Activated naive CD4-positive, alpha-beta T cell treated with anti-CD3 and anti-CD28 coated beads for 36 hours (primary cell): ENCODE measurements around the gene RILPL2. TPM values are rescaled to one million over a fixed set of nuclear protein-coding genes. Genes with fewer than 3 reads are reported as not detected.

Experiments used
- CTCF ChIA-PET: fragments of 350-600 bp; sonication (Branson Sonifier 250); formaldehyde crosslinking; loops from one replicate; lab custom pipeline; 2021; ENCODE audit warnings: antibody characterized with exemption; lab: Charles Lee
- DNase-seq: peaks from one replicate; pipeline ENCODE4 v3.0.0-alpha.2; 2020
- H3K27ac Mint-ChIP-seq: one replicate; pipeline ENCODE4 v1.8.0; 2021; ENCODE audit warnings: mild to moderate bottlenecking, mixed read lengths
- H3K27me3 Mint-ChIP-seq: one replicate; pipeline ENCODE4 v1.8.0; 2021; ENCODE audit warnings: low read depth, mixed read lengths
- H3K36me3 Mint-ChIP-seq: one replicate; pipeline ENCODE4 v1.8.0; 2021; ENCODE audit warnings: low read depth, mixed read lengths
- H3K4me1 Mint-ChIP-seq: one replicate; pipeline ENCODE4 v1.8.0; 2021; ENCODE audit warnings: low read depth, mixed read lengths
- H3K4me3 Mint-ChIP-seq: one replicate; pipeline ENCODE4 v1.8.0; 2021; ENCODE audit warnings: mild to moderate bottlenecking, moderate library complexity, mixed read lengths
- H3K9me3 Mint-ChIP-seq: one replicate; pipeline ENCODE4 v1.8.0; 2021; ENCODE audit warnings: mixed read lengths
- intact Hi-C: fragments of 100-400 bp; cut with micrococcal nuclease; formaldehyde crosslinking; loops from one replicate; pipeline ENCODE4 v1.15.1; 2023
- total RNA-seq, 2 experiments: library from RNA; stranded (reverse); gene quantifications; one replicate each; pipeline ENCODE4 v1.2.3, GENCODE V29; 2021

RILPL2 gene
- total RNA-seq, 2 experiments from 2014 or later, result 8.1 to 9.1 TPM

DNA sequence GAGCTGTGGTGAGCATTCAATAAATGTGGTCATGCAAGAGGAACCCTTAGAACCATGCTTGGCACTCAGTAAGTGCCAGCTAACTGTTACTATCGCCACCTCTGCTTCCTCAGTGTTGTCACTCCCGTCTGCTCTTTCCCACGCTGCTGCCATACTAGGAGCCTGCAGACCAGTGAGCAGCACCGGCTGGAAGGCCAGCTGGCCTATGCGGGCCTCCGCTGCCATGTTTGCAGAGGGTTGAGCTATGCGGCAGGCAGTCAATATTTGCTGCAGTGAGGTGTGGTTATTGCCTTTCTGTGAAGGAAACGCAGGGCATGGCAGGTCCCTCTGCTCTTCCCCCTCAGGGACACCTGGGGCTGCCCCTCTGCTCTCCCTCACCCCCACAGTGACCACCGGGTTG lies 39.5 kb downstream of the RILPL2 start:
- Mint-ChIP-seq H3K4me1 (no peaks in the 10 kb centered on the region), H3K27me3 (no peaks in the 10 kb centered on the region), H3K9me3 (no peaks in the 10 kb centered on the region), H3K4me3 (no peak overlapping the region), H3K36me3 (peaks cover 30% of the 10 kb centered on the region), H3K27ac (no peak overlapping the region)
- CTCF ChIA-PET, result no interaction called here
- no peak for DNase-seq
- intact Hi-C loops, result no loop called here

DNA sequence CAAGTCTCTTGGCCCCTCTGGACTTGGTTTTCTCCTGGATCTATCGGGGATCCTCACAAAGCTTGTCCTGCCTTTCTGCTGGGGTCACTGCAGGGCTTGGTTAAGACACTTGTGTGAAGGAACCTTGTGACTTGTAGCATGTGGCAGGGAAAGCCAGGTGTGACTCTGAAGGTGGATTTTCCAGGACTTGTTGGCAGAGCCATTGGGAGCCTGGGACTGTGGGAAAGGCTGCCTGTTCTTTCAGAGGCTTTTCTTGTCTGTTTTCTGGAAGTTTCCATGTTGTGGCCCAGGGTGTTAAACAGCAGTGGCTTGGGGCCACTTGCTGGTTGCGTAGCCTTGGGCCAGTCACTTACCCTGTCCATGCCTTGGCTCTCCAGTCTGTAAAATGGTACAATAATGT lies 39.9 kb downstream of the RILPL2 start:
- peaks cover 32% of the 10 kb centered on the region for H3K36me3 Mint-ChIP-seq
- peaks cover under 1% of the 10 kb centered on the region for H3K4me1 Mint-ChIP-seq
- no peak overlapping the region for H3K4me3 Mint-ChIP-seq
- no peaks in the 10 kb centered on the region for H3K9me3 Mint-ChIP-seq
- CTCF ChIA-PET, result interaction anchor here (1.0 kb wide), 1 partner anchor 31 kb away, joined by 3 read pairs; no protein-coding TSS in a partner anchor
- no peak overlapping the region for H3K27ac Mint-ChIP-seq
- DNase-seq, result no peak
- intact Hi-C loops, result no loop called here
- no peaks in the 10 kb centered on the region for H3K27me3 Mint-ChIP-seq

DNA sequence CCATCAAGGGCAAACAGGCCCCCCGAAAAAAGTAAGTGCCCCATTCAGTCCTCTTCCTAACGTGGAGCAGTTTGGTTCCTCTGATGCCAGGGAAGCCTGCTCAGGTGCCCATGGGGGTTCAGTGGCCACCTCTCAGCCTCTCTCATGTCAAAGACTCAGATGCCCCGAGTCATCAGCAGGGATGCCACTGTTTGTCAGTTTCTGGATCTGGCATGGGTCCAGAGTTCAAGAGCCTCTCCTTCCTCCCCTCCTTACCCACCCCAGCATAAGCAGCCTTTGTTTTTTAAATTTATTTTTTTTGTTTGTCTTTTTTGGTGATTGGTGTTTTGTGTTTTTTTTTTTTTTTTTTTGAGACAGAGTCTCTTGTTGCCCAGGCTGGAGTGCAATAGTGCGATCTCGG lies 41.2 kb downstream of the RILPL2 start:
- CTCF ChIA-PET, result no interaction called here
- Mint-ChIP-seq H3K4me3 (no peak overlapping the region), H3K27me3 (no peaks in the 10 kb centered on the region), H3K36me3 (peaks cover 44% of the 10 kb centered on the region), H3K4me1 (peaks cover 11% of the 10 kb centered on the region), H3K9me3 (no peaks in the 10 kb centered on the region), H3K27ac (no peak overlapping the region)
- intact Hi-C loops, result no loop called here
- DNase-seq, result no peak

DNA sequence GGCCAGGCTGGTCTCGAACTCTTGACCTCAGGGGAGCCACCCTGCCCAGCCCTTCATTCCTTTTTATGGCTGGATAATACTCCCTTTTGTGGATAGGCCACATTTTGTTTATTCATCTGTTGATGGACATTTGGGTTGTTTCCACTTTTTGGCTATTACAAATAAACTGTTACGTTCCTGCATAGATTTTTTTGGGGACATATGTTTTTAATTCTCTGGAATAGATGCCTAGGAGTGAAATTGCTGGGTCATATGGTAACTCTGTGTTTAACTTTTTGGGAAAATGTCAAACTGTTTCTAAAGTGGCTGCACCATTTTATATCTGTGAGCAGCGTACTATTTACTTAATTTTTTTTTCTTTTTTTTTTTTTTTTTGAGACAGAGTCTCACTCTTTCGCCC lies 42.7 kb downstream of the RILPL2 start:
- Mint-ChIP-seq H3K4me3 (no peak overlapping the region), H3K27me3 (no peaks in the 10 kb centered on the region), H3K4me1 (peaks cover 16% of the 10 kb centered on the region), H3K36me3 (peaks cover 44% of the 10 kb centered on the region), H3K27ac (no peak overlapping the region), H3K9me3 (no peaks in the 10 kb centered on the region)
- CTCF ChIA-PET, result no interaction called here
- no peak for DNase-seq
- intact Hi-C loops, result no loop called here

DNA sequence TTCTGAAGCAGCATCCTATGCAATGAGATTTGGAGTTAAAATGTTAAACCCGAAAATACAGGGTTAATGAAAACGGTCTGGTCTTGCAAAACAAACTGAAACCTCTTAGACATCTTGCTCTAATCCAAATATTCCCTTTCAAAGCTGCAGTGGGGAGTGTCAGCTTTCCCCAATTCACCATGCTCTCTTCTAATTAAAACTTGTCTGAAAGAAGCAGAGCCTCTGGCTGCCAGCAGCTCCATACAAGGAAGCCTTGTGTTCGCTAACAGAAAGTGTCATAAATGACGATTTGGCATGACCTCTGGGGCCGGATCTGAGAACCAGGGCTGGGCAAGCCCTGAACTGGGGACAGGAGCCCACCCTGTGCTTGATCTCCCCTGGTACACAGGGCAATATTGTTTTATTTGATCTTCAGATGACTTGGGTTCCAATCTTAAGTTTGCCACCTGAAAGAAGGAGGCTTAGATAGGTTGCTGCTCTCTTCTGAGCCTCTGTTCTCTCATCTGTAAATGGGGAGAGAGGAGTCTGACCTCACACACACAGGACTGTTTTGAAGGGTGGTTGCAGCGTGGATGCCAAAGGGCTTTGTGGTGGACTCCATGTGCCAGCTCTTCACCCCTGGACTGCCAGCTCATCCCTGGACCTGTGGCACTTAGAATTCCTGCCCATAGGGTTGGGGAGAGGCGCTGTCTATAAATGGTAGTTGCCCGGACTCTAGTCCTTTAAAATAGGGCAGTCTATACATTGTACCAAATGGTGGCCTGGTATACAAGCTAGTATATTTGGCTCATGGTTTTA lies 44.7 kb downstream of the RILPL2 start:
- H3K4me1 Mint-ChIP-seq, result peaks cover 29% of the 10 kb centered on the region
- H3K4me3 Mint-ChIP-seq, result no peak overlapping the region
- no peak overlapping the region for H3K27ac Mint-ChIP-seq
- H3K36me3 Mint-ChIP-seq, result peaks cover 43% of the 10 kb centered on the region
- CTCF ChIA-PET, result interaction anchor here (0.6 to 1.8 kb wide), 3 partner anchors 30 to 190 kb away, joined by 3 to 5 read pairs (median 3); no protein-coding TSS in a partner anchor
- H3K9me3 Mint-ChIP-seq, result no peaks in the 10 kb centered on the region
- DNase-seq, result no peak
- intact Hi-C loops, result no loop called here
- H3K27me3 Mint-ChIP-seq, result no peaks in the 10 kb centered on the region

DNA sequence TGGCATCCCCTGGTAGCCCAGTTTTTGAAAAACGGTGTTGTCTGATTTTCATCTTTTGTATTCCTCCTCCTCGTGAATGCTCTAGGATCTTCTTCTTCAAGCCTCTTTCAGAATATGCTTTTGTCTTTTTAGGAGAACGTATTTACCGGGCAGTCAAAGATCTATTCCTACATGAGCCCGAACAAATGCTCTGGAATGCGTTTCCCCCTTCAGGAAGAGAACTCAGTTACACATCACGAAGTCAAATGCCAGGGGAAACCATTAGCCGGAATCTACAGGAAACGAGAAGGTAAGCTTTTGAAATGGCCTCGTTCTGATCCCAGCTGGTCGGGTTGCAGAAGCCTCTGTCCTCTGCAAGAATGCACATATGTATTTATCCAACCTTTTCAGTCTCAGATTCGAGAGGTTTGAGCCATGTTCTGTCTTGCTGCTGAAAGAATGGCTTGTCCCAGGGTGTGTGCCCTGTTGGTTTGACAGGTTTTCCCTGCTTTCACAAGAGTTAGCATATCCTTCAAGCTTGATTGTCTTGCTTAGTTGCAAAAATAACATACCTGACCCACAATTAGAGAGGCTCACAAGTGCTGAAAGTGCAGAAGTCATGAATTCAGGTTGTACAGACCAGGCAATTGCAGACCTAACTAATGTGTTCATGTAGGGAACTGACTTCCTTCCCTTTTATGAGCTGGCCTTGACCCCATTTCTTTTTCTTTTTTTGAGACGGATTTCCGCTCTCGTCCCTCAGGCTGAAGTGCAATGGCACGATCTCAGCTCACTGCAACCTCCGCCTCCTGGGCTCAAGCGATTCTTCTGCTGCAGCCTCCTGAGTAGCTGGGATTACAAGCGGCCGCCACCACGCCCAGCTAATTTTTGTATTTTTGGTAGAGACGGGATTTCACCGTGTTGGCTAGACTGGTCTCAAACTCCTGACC lies 45.7 kb downstream of the RILPL2 start:
- Mint-ChIP-seq H3K36me3 (peaks cover 36% of the 10 kb centered on the region), H3K4me3 (peak overlapping the region; percentile 78), H3K27me3 (no peaks in the 10 kb centered on the region), H3K4me1 (peaks cover 29% of the 10 kb centered on the region), H3K9me3 (no peaks in the 10 kb centered on the region), H3K27ac (peak overlapping the region; percentile 77)
- CTCF ChIA-PET, result interaction anchor here (0.9 to 1.8 kb wide), 2 partner anchors 31 to 191 kb away, joined by 3 to 5 read pairs; no protein-coding TSS in a partner anchor
- intact Hi-C loops, result no loop called here
- DNase-seq, result no peak

DNA sequence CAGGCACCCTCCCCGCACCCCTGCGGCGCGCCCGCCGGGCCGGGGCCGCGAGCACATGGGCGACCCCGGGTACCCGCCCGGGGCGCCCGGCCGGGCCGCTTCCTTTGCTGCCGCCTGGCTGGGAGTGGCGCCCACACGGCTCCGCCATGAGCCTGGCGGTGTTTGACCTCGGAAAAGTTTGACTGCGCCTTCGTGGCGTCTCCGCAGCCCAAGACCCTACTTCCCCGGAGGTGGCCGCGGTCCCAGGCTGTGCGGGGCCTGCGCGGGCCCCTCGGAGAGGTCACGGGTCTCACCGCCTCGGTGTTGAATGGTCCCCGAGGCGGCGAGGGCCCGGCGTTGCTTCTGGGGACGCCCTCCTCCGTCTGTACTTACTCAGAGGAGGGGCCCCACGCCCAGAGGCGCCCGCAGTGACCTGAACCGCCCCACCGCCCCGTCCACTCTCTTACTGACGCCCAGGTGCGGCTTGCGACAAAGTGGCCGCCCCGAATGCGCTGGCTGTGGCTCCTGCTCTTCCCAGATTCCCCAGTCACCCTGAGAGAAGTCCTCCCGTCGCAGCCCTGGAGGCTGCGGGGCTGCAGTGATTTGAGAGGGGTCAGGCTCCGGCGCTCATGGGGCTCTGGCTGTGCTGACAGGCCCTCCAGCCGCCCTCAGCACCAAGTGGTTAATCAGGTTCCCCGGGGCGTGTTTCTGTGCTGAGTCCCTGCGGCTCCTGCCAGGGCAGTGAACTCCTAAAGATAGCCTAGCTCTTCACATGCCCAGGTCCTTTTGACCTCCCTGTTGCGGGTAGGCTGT lies 46.7 kb downstream of the RILPL2 start:
- peaks cover 29% of the 10 kb centered on the region for H3K4me1 Mint-ChIP-seq
- DNase-seq, result peak; percentile 23
- H3K36me3 Mint-ChIP-seq, result peaks cover 28% of the 10 kb centered on the region
- CTCF ChIA-PET, result interaction anchor here (1.8 kb wide), 1 partner anchor 192 kb away, joined by 5 read pairs; no protein-coding TSS in a partner anchor
- H3K9me3 Mint-ChIP-seq, result no peaks in the 10 kb centered on the region
- H3K27me3 Mint-ChIP-seq, result no peaks in the 10 kb centered on the region
- peak overlapping the region; percentile 77 for H3K27ac Mint-ChIP-seq
- intact Hi-C loops, result loop anchor here (2.0 kb wide), 2 partner anchors 43 to 415 kb away; partner anchors contain the start of gene OGFOD2
- peak overlapping the region; percentile 78 for H3K4me3 Mint-ChIP-seq

DNA sequence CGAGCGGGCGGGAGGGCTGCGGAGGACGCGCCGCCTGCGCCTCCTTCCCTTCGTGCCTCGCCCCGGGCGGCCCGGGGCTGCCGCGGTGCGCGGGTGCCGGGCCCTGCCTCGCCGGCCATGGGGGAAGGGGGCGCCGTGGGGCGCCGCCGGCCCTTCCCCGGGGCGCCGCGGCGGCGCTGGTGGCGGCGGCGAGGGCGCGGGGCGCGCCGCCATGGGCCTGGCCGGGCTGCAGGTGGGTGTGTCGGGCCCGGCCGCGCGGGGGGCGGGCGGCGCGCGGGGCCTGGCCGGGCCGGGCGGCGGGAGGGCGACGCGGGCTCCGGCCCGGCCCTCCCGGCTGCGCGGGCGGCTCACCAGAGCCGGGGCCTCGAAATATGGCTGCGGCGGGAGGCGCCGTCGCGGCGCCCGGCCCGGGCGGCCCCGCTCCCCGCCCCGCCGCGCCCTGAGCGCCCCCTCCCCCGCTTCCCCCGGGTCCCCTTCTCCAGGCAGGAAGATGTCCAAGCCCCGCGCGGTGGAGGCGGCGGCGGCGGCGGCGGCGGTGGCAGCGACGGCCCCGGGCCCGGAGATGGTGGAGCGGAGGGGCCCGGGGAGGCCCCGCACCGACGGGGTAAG lies 47.4 kb downstream of the RILPL2 start:
- CTCF ChIA-PET, result interaction anchor here (1.0 kb wide), 1 partner anchor 38 kb away, joined by 4 read pairs; no protein-coding TSS in a partner anchor
- intact Hi-C loops, result loop anchor here (1.0 to 2.0 kb wide), 5 partner anchors 24 to 414 kb away; partner anchors contain the start of genes ATP6V0A2, OGFOD2 and TMED2
- DNase-seq, result no peak
- H3K4me3 Mint-ChIP-seq, result no peak overlapping the region
- peaks cover 28% of the 10 kb centered on the region for H3K36me3 Mint-ChIP-seq
- H3K9me3 Mint-ChIP-seq, result no peaks in the 10 kb centered on the region
- no peaks in the 10 kb centered on the region for H3K27me3 Mint-ChIP-seq
- peaks cover 29% of the 10 kb centered on the region for H3K4me1 Mint-ChIP-seq
- no peak overlapping the region for H3K27ac Mint-ChIP-seq

DNA sequence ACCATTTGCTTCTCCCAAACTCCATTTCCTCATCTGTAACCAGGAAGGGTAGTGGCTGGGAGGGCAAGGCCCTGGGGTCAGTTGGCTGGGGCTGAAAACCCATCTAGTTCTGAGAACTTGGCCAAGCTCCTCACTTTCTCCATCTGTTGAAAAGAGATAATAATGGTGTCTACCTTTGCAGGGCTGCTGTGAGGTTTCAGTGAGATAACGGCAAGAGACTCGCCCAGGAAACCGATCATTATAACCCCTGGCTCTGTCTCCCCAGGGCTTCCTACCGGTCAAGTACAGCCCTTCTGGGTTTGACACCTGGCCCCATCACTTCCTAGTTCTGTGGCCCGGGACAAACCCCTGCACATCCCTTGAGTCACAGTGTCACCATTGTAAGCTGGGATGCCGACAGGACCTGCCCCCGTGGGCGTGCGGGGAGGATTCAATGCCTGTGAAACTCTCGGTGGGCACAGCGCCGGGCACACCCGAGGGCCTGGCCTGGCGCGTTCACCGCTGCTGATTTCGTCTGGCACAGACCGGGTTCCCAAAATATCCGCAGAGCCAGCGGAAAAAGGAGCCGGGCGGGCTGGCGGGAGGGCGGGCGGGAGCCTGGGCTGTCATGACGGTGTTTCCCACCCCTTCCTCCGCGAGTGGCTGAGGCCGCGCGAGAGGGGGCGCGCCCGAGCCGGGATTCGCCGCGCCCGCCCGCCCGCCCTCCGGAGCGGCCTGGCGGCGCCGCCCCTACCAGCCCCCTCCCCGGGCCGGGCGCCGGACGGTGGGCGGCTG lies 48.1 kb downstream of the RILPL2 start:
- no peaks in the 10 kb centered on the region for H3K9me3 Mint-ChIP-seq
- H3K36me3 Mint-ChIP-seq, result peaks cover 28% of the 10 kb centered on the region
- CTCF ChIA-PET, result interaction anchor here (1.0 kb wide), 1 partner anchor 37 kb away, joined by 4 read pairs; no protein-coding TSS in a partner anchor
- intact Hi-C loops, result loop anchor here (1.0 to 2.0 kb wide), 5 partner anchors 23 to 414 kb away; partner anchors contain the start of genes ATP6V0A2, OGFOD2 and TMED2
- peaks cover 31% of the 10 kb centered on the region for H3K4me1 Mint-ChIP-seq
- peak; percentile 85 for DNase-seq
- peak overlapping the region; percentile 81 for H3K27ac Mint-ChIP-seq
- H3K4me3 Mint-ChIP-seq, result peak overlapping the region; percentile 80
- H3K27me3 Mint-ChIP-seq, result no peaks in the 10 kb centered on the region

DNA sequence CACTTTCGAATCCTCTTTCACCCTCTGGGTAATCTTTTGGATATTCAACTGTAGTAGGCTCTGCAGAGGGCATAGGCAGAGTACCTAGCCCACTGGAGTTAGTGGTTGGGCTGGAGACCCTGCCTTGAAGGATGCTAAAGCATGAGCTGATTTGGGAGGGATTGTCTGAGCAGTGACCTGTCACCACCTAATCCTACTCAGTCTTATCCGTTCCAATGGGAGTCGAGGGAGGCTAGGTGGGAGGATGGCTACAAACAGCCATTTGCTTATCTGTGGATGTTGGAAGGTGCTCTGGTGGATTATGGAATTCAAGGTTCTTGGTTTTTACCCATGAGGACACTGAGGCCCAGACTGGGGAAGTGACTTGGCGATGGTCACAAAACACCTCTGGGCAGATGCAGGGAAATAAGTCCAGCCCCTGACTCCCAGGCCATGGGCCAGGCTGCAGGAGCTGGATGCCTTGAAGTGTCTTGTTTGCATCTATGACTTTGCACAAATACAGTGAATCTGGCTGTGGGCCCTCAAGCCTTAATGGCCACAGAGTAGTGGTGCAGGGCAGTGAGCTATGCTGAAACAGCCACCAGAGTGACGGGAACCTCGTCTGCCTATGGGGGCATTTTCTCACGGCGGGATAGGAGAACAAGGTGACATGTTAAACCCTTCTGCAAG lies 48.8 kb downstream of the RILPL2 start:
- Mint-ChIP-seq H3K4me1 (peaks cover 31% of the 10 kb centered on the region), H3K36me3 (peaks cover 24% of the 10 kb centered on the region), H3K27me3 (no peaks in the 10 kb centered on the region), H3K27ac (peak overlapping the region; percentile 81), H3K9me3 (no peaks in the 10 kb centered on the region), H3K4me3 (peak overlapping the region; percentile 80)
- intact Hi-C loops, result loop anchor here (1.0 to 2.0 kb wide), 5 partner anchors 22 to 413 kb away; partner anchors contain the start of genes ATP6V0A2, OGFOD2 and TMED2
- DNase-seq, result peak; percentile 10
- CTCF ChIA-PET, result interaction anchor here (1.0 kb wide), 1 partner anchor 37 kb away, joined by 4 read pairs; no protein-coding TSS in a partner anchor
